Measurements from ENCODE around the gene DNAJB9. TPM values are rescaled to one million over a fixed set of nuclear protein-coding genes. Genes with fewer than 3 reads are reported as not detected.

The DNAJB9 gene
- total and polyA plus RNA-seq, 2 of the 13 experiments (the other 11 are each of a cell fraction or from before 2014, with no cell fraction given), result 8.6 to 16.4 TPM

DNA sequence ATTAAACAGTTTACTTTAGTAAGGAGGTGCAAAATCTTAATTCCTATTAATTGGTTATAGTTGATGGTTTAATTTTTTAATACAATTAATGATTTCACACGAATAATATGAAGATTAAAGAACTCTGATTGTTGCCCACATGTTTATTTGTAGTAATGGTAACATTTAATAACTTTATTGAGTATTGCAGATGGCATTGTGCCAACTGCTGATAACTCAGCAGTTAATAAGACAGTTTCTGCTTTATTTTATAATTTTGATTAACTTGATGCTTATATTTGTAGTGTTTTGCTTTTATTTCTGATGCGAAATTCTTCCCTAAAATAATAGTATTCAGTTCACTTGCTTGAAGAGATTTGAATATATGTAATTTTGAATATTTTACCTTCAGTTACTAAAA lies 2.8 kb downstream of the DNAJB9 start (continued):
- TF ChIP-seq, protein P1, sequence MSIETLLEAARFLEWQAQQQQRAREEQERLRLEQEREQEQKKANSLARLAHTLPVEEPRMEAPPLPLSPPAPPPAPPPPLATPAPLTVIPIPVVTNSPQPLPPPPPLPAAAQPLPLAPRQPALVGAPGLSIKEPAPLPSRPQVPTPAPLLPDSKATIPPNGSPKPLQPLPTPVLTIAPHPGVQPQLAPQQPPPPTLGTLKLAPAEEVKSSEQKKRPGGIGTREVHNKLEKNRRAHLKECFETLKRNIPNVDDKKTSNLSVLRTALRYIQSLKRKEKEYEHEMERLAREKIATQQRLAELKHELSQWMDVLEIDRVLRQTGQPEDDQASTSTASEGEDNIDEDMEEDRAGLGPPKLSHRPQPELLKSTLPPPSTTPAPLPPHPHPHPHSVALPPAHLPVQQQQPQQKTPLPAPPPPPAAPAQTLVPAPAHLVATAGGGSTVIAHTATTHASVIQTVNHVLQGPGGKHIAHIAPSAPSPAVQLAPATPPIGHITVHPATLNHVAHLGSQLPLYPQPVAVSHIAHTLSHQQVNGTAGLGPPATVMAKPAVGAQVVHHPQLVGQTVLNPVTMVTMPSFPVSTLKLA (IDR thresholded peaks at IDR 0.05), result no peak
- TF ChIP-seq HMGXB3 (CRISPR knock-in tag; IDR thresholded peaks at IDR 0.05; ENCODE audit: borderline replicate concordance) (no peak), FOXM1 (CRISPR knock-in tag; IDR thresholded peaks at IDR 0.05) (no peak), ZNF143 (CRISPR knock-in tag; IDR thresholded peaks at IDR 0.05) (no peak), ZBTB49 (CRISPR knock-in tag; IDR thresholded peaks at IDR 0.05; ENCODE audit: borderline replicate concordance) (no peak), ZNF350 (CRISPR knock-in tag; IDR thresholded peaks at IDR 0.05; ENCODE audit: borderline replicate concordance, low read depth) (no peak), RORA (CRISPR knock-in tag; IDR thresholded peaks at IDR 0.05) (no peak), SYNCRIP (IDR thresholded peaks at IDR 0.05; ENCODE audit: insufficient read depth, low read depth, low read length) (no peak), GTF2F1 (IDR thresholded peaks at IDR 0.05; ENCODE audit: low read length) (no peak), ZNF234 (CRISPR knock-in tag; conservative IDR thresholded peaks at IDR 0.05) (no peak), ZFYVE20 (CRISPR knock-in tag; IDR thresholded peaks at IDR 0.05; ENCODE audit: borderline replicate concordance, low read depth) (no peak)
